HCT116 (cell line): Measurements from ENCODE around the gene TENM3. TPM values are rescaled to one million over a fixed set of nuclear protein-coding genes. Genes with fewer than 3 reads are reported as not detected.

Experiments used
- ATAC-seq: fragments of 200-7000 bp; cut with Tn5 transposase; 2 replicates; pipeline ENCODE4 v1.9.1; 2020; ENCODE audit warnings: mild to moderate bottlenecking, moderate library complexity
- BruUV-seq: library from RNA; stranded (reverse); fragments of 400-500 nt; replicated peaks from 2 replicates; lab custom pipeline; 2021; lab: Mats Ljungman, UMichigan
- CTCF ChIA-PET: fragments of 300-600 bp; sonication (Branson Sonifier 250); formaldehyde crosslinking; loops from one replicate; lab custom pipeline; 2021; ENCODE audit warnings: antibody characterized with exemption; lab: Charles Lee
- POLR2A ChIA-PET: fragments of 300-600, 350-600 bp; sonication (Branson Sonifier 250); formaldehyde crosslinking; loops from one replicate; lab custom pipeline; 2021; ENCODE audit warnings: antibody characterized with exemption; lab: Charles Lee
- RAD21 ChIA-PET, 2 experiments: fragments of 300-600 bp; sonication (Branson Sonifier 250); formaldehyde crosslinking; loops; one replicate each; lab custom pipeline; 2023; ENCODE audit warnings: low total read pairs in 2 of 2; ENCODE audit not compliant: uncharacterized antibody in 2 of 2, unreplicated experiment in 2 of 2, low non-redundant PET in 1 of 2; lab: Charles Lee
- DNase-seq: peaks from one replicate; pipeline ENCODE4 v3.0.0-alpha.2; 2010; ENCODE audit warnings: low read depth, low spot score
- H2AFZ ChIP-seq: fragments of 200-600 bp; shearing (Covaris generic), sonication (generic); 2 replicates; pipeline ENCODE4 v1.6.1; 2017; ENCODE audit warnings: low read depth, mixed run types, mixed read lengths, antibody characterized with exemption, low read length; ENCODE audit not compliant: poor library complexity, severe bottlenecking
- H3K27ac ChIP-seq: 2 replicates; pipeline ENCODE4 v1.5.1; 2012; ENCODE audit warnings: low read depth, low read length
- H3K27me3 ChIP-seq: fragments of 200-600 bp; sonication (generic); 2 replicates; pipeline ENCODE4 v1.6.1; 2016; ENCODE audit warnings: mixed run types, low read length, mixed read lengths; ENCODE audit not compliant: insufficient read depth
- H3K36me3 ChIP-seq, 2 experiments: fragments of 200-500 bp in 1 of 2; fragments of 200-600 bp in 1 of 2; sonication (Bioruptor generic) in 1 of 2; sonication (generic) in 1 of 2; 2 replicates each; pipeline versions ENCODE4 v1.5.1 to v1.6.1; 2014 to 2016; ENCODE audit warnings: low read length in 2 of 2, inconsistent platforms in 1 of 2, mixed read lengths in 1 of 2, mixed run types in 1 of 2; ENCODE audit not compliant: insufficient read depth in 2 of 2, control insufficient read depth in 1 of 2
- H3K4me1 ChIP-seq, 2 experiments: fragments of 200-600 bp in 1 of 2; sonication (generic) in 1 of 2; 2 replicates each; pipeline versions ENCODE4 v1.5.1 to v1.6.1; 2012 to 2017; ENCODE audit warnings: low read length in 2 of 2, inconsistent platforms in 1 of 2, mild to moderate bottlenecking in 1 of 2, mixed read lengths in 1 of 2, mixed run types in 1 of 2, moderate library complexity in 1 of 2; ENCODE audit not compliant: insufficient read depth in 2 of 2, control insufficient read depth in 1 of 2
- H3K4me2 ChIP-seq: fragments of 200-600 bp; sonication (generic); 2 replicates; pipeline ENCODE4 v1.6.1; 2017; ENCODE audit warnings: mixed run types, low read length, mixed read lengths
- H3K4me3 ChIP-seq, 2 experiments: fragments of 200-600 bp in 1 of 2; sonication (generic) in 1 of 2; replicated peaks in 1 of 2; 2 replicates each; pipeline ENCODE4 v1.5.1; 2011 to 2016; ENCODE audit warnings: low read length in 2 of 2, control low read depth in 1 of 2, low read depth in 1 of 2, mild to moderate bottlenecking in 1 of 2, mixed read lengths in 1 of 2, mixed run types in 1 of 2
- H3K79me2 ChIP-seq: fragments of 200-600 bp; sonication (generic); 2 replicates; pipeline ENCODE4 v1.6.1; 2017; ENCODE audit warnings: mild to moderate bottlenecking, mixed run types, low read length, moderate library complexity, mixed read lengths; ENCODE audit not compliant: insufficient read depth
- H3K9ac ChIP-seq: fragments of 200-600 bp; sonication (generic); 2 replicates; pipeline ENCODE4 v1.6.1; 2016; ENCODE audit warnings: low read length, mixed read lengths
- H3K9me2 ChIP-seq: fragments of 200-600 bp; sonication (generic), shearing (Covaris generic); 2 replicates; pipeline ENCODE4 v1.6.1; 2017; ENCODE audit warnings: mixed run types, mild to moderate bottlenecking, moderate library complexity; ENCODE audit not compliant: insufficient read depth
- H3K9me3 ChIP-seq, 2 experiments: fragments of 200-500 bp in 1 of 2; fragments of 200-600 bp in 1 of 2; sonication (Bioruptor generic) in 1 of 2; sonication (generic) in 1 of 2; 2 replicates each; pipeline ENCODE4 v1.6.1; 2014 to 2017; ENCODE audit warnings: low read length in 2 of 2, mixed read lengths in 2 of 2, inconsistent platforms in 1 of 2, low read depth in 1 of 2, mild to moderate bottlenecking in 1 of 2, mixed run types in 1 of 2, moderate library complexity in 1 of 2; ENCODE audit not compliant: control insufficient read depth in 1 of 2, insufficient read depth in 1 of 2
- H4K20me1 ChIP-seq: fragments of 200-600 bp; sonication (generic), shearing (Covaris generic); 2 replicates; pipeline ENCODE4 v1.6.1; 2017; ENCODE audit warnings: mixed run types, mild to moderate bottlenecking, moderate library complexity; ENCODE audit not compliant: insufficient read depth
- ATF3 ChIP-seq: IDR thresholded peaks from 2 replicates; pipeline ENCODE4 v1.6.1; 2012
- CBX3 ChIP-seq: IDR thresholded peaks from 2 replicates; pipeline ENCODE4 v1.6.1; 2012; ENCODE audit warnings: low read depth
- CEBPB ChIP-seq: IDR thresholded peaks from 2 replicates; pipeline ENCODE4 v1.6.1; 2012; ENCODE audit warnings: low read depth
- EGR1 ChIP-seq: IDR thresholded peaks from 2 replicates; pipeline ENCODE4 v1.6.1; 2012; ENCODE audit warnings: low read depth
- ELF1 ChIP-seq: IDR thresholded peaks from 2 replicates; pipeline ENCODE4 v1.6.1; 2012; ENCODE audit warnings: low read depth, borderline replicate concordance
- EZH2 ChIP-seq: fragments of 200-600 bp; sonication (generic); IDR thresholded peaks from 2 replicates; pipeline ENCODE4 v1.6.1; 2017; ENCODE audit warnings: antibody characterized with exemption, mixed run types
- EZH2phosphoT487 ChIP-seq: fragments of 200-600 bp; IDR thresholded peaks from 2 replicates; pipeline ENCODE4 v1.6.1; 2018; ENCODE audit warnings: antibody characterized with exemption, borderline replicate concordance
- FOSL1 ChIP-seq: IDR thresholded peaks from 2 replicates; pipeline ENCODE4 v1.6.1; 2012; ENCODE audit warnings: low read depth
- JUND ChIP-seq: IDR thresholded peaks from 2 replicates; pipeline ENCODE4 v1.6.1; 2012
- POLR2A ChIP-seq: IDR thresholded peaks from 2 replicates; pipeline ENCODE4 v1.7.0; 2011; ENCODE audit warnings: borderline replicate concordance; ENCODE audit not compliant: insufficient read depth, insufficient read length; ENCODE audit errors: extremely low read depth
- POLR2AphosphoS5 ChIP-seq: IDR thresholded peaks from 2 replicates; pipeline ENCODE4 v1.6.1; 2011; ENCODE audit warnings: mild to moderate bottlenecking, low read depth, low read length, moderate library complexity
- RAD21 ChIP-seq: IDR thresholded peaks from 2 replicates; pipeline ENCODE4 v1.6.1; 2012; ENCODE audit warnings: low read depth, mild to moderate bottlenecking
- TCF7L2 ChIP-seq: IDR thresholded peaks from 2 replicates; pipeline ENCODE4 v1.7.0; 2011; ENCODE audit warnings: borderline replicate concordance, inconsistent platforms; ENCODE audit not compliant: insufficient read depth, insufficient read length; ENCODE audit errors: extremely low read depth
- ZNF274 ChIP-seq: fragments of 200-500 bp; sonication (Bioruptor generic); IDR thresholded peaks from 2 replicates; pipeline ENCODE4 v1.6.1; 2014; ENCODE audit warnings: mild to moderate bottlenecking, low read depth, low read length, inconsistent platforms
- intact Hi-C: fragments of 100-400 bp; cut with micrococcal nuclease; formaldehyde crosslinking; loops from 2 replicates; pipeline ENCODE4 v1.10.0; 2022
- total RNA-seq: library from RNA; stranded (reverse); gene quantifications from one replicate; pipeline ENCODE4 v1.2.1, GENCODE V29; 2021; ENCODE audit not compliant: unreplicated experiment
- TF ChIP-seq, protein P1 (sequence below): IDR thresholded peaks from 2 replicates; pipeline ENCODE4 v1.6.1; 2011; ENCODE audit warnings: mild to moderate bottlenecking, low read length, moderate library complexity; ENCODE audit not compliant: insufficient replicate concordance; ENCODE audit errors: extremely low read depth
- TF ChIP-seq, protein P2 (sequence below): IDR thresholded peaks from 2 replicates; pipeline ENCODE4 v1.6.1; 2012
- TF ChIP-seq, protein P3 (sequence below), 3 experiments: fragments of 200-600 bp in 1 of 3; sonication (generic) in 1 of 3; IDR thresholded peaks in 2 of 3; conservative IDR thresholded peaks in 1 of 3; 2 replicates each; pipeline ENCODE4 v1.5.1; 2012 to 2017; ENCODE audit warnings: low read depth in 2 of 3, low read length in 2 of 3, antibody characterized with exemption in 1 of 3, borderline replicate concordance in 1 of 3, control low read depth in 1 of 3, mild to moderate bottlenecking in 1 of 3, mixed read lengths in 1 of 3, mixed run types in 1 of 3, moderate library complexity in 1 of 3; ENCODE audit not compliant: insufficient read depth in 1 of 3

The TENM3 gene
- total RNA-seq, 1 experiment from 2014 or later: 0.54 TPM

DNA sequence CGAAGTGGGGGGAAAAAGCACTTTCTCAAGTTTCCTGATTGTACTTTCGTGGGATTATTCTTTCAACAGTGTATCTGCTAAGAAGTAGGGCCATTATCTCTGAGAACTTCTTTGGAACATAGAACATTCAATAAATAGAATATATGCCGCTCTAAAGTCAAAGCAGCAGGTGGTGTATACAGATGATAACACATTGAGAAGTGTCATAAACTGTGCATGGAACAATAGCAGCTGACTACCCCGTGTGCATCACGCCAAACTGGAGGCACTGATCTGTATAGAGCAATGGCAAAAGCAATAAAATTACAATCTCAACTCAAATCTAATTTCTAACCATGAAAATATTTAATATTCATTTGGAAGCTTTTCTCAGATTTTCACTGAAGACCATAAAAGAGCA is 498.7 kb downstream of the TENM3 start:
- BruUV-seq: no TSS peak
- Histone ChIP-seq H3K36me3 (no peaks in the 10 kb centered on the region), H3K9me2 (no peaks in the 10 kb centered on the region), H3K4me1 (no peaks in the 10 kb centered on the region), H3K4me2 (no peak overlapping the region), H3K27me3 (peaks cover 15% of the 10 kb centered on the region), H3K9ac (no peak overlapping the region), H3K9me3 (no peaks in the 10 kb centered on the region), H3K4me3 (no peak overlapping the region), H3K27ac (no peak overlapping the region), H3K79me2 (no peaks in the 10 kb centered on the region), H2AFZ (no peak overlapping the region), H4K20me1 (no peaks in the 10 kb centered on the region)
- POLR2A ChIA-PET: no interaction called here
- CTCF ChIA-PET: no interaction called here
- TF ChIP-seq EZH2phosphoT487 (no peak), TCF7L2 (no peak), POLR2AphosphoS5 (no peak), FOSL1 (no peak), JUND (no peak), POLR2A (no peak), RAD21 (no peak), ZNF274 (no peak), EGR1 (no peak), ELF1 (no peak), ATF3 (no peak), CBX3 (no peak), CEBPB (no peak), EZH2 (no peak)
- TF ChIP-seq, protein P1, sequence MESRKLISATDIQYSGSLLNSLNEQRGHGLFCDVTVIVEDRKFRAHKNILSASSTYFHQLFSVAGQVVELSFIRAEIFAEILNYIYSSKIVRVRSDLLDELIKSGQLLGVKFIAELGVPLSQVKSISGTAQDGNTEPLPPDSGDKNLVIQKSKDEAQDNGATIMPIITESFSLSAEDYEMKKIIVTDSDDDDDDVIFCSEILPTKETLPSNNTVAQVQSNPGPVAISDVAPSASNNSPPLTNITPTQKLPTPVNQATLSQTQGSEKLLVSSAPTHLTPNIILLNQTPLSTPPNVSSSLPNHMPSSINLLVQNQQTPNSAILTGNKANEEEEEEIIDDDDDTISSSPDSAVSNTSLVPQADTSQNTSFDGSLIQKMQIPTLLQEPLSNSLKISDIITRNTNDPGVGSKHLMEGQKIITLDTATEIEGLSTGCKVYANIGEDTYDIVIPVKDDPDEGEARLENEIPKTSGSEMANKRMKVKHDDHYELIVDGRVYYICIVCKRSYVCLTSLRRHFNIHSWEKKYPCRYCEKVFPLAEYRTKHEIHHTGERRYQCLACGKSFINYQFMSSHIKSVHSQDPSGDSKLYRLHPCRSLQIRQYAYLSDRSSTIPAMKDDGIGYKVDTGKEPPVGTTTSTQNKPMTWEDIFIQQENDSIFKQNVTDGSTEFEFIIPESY: no peak
- TF ChIP-seq, protein P2, sequence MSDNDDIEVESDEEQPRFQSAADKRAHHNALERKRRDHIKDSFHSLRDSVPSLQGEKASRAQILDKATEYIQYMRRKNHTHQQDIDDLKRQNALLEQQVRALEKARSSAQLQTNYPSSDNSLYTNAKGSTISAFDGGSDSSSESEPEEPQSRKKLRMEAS: no peak
- TF ChIP-seq, protein P3, sequence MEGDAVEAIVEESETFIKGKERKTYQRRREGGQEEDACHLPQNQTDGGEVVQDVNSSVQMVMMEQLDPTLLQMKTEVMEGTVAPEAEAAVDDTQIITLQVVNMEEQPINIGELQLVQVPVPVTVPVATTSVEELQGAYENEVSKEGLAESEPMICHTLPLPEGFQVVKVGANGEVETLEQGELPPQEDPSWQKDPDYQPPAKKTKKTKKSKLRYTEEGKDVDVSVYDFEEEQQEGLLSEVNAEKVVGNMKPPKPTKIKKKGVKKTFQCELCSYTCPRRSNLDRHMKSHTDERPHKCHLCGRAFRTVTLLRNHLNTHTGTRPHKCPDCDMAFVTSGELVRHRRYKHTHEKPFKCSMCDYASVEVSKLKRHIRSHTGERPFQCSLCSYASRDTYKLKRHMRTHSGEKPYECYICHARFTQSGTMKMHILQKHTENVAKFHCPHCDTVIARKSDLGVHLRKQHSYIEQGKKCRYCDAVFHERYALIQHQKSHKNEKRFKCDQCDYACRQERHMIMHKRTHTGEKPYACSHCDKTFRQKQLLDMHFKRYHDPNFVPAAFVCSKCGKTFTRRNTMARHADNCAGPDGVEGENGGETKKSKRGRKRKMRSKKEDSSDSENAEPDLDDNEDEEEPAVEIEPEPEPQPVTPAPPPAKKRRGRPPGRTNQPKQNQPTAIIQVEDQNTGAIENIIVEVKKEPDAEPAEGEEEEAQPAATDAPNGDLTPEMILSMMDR (IDR thresholded peaks at IDR 0.05 in 2 of 3, conservative IDR thresholded peaks at IDR 0.05 in 1 of 3; ENCODE audit: borderline replicate concordance in 1 of 3, insufficient read depth in 1 of 3, low read depth in 2 of 3, low read length in 2 of 3): no peak
- intact Hi-C loops: no loop called here
- DNase-seq (no peak), ATAC-seq (no peak)
- RAD21 ChIA-PET: no interaction called here
